KMS-11 (cell line): ENCODE measurements around the gene FRY.

ENCODE experiments used
- H2AFZ ChIP-seq: fragments of 200-600 bp; sonication (generic); 2 replicates; pipeline ENCODE4 v1.6.1; 2016; ENCODE audit warnings: antibody characterized with exemption, mixed run types, low read depth
- H3K27ac ChIP-seq: fragments of 200-600 bp; sonication (generic); 2 replicates; pipeline ENCODE4 v1.6.1; 2016; ENCODE audit warnings: mild to moderate bottlenecking, mixed run types
- H3K27me3 ChIP-seq: fragments of 200-600 bp; sonication (generic); 2 replicates; pipeline ENCODE4 v1.6.1; 2017; ENCODE audit warnings: mild to moderate bottlenecking, low read depth, mixed run types, moderate library complexity; ENCODE audit not compliant: insufficient read depth
- H3K36me3 ChIP-seq: fragments of 200-600 bp; sonication (generic); 2 replicates; pipeline ENCODE4 v1.6.1; 2017; ENCODE audit warnings: mild to moderate bottlenecking, mixed run types; ENCODE audit not compliant: insufficient read depth
- H3K4me1 ChIP-seq: fragments of 200-600 bp; sonication (generic); 2 replicates; pipeline ENCODE4 v1.6.1; 2016; ENCODE audit warnings: mild to moderate bottlenecking, low read depth, mixed run types; ENCODE audit not compliant: poor library complexity, severe bottlenecking
- H3K4me2 ChIP-seq: fragments of 200-600 bp; sonication (generic); 2 replicates; pipeline ENCODE4 v1.7.0; 2016; ENCODE audit warnings: mild to moderate bottlenecking, mixed run types
- H3K4me3 ChIP-seq: fragments of 200-600 bp; sonication (generic); IDR thresholded peaks from 2 replicates; pipeline ENCODE4 v1.6.1; 2017; ENCODE audit warnings: low read depth, low read length, mixed read lengths; ENCODE audit not compliant: insufficient read depth
- H3K79me2 ChIP-seq: fragments of 200-600 bp; sonication (generic); 2 replicates; pipeline ENCODE4 v1.6.1; 2016; ENCODE audit warnings: low read depth, mixed run types; ENCODE audit not compliant: insufficient read depth
- H3K9ac ChIP-seq: fragments of 200-600 bp; sonication (generic); 2 replicates; pipeline ENCODE4 v1.6.1; 2016; ENCODE audit warnings: mild to moderate bottlenecking, mixed run types
- H4K20me1 ChIP-seq: fragments of 200-600 bp; sonication (generic); 2 replicates; pipeline ENCODE4 v1.6.1; 2016; ENCODE audit warnings: mild to moderate bottlenecking, mixed run types; ENCODE audit not compliant: insufficient read depth
- TF ChIP-seq, protein P1 (sequence below): fragments of 200-600 bp; sonication (generic); conservative IDR thresholded peaks from 2 replicates; pipeline ENCODE4 v1.6.1; 2017; ENCODE audit warnings: low read depth, mild to moderate bottlenecking, antibody characterized with exemption, low read length, moderate library complexity, mixed read lengths

Gene FRY

DNA sequence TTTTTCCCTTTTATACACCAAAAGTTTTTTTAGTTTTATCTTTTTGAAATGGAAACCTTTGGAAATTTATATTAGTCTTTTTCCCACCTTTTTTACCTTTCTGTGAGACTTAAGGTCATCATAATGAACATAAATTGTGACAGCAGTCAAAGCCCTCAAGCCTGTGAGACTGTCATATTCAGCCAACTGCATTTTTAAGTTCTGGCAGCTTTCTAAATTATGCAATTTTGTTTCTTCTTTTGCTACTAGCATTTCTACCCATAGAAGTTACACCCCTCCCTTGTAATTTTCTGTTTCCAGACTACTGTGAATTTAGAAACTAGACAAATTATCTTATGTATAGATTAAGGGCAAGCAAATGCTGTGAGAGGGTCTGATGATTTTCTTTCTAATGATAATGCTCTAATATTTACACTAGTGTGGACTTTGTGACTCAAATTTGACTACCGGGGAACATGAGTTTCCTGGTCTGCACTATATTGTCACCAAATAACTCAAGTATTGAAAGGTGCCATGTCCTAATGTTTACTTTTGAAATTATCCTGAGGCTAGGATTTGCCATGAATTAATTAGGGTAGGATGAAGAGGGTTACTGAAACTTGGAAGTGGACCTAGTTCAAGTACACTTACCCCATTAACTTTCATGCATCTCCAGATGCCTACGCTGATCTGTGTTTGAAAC lies 43.7 kb downstream of the FRY start:
- Histone ChIP-seq H3K27ac (no peak overlapping the region), H3K36me3 (no peaks in the 10 kb centered on the region), H3K79me2 (no peaks in the 10 kb centered on the region), H3K4me2 (no peak overlapping the region), H2AFZ (no peak overlapping the region), H3K4me3 (no peak overlapping the region), H3K27me3 (no peaks in the 10 kb centered on the region), H4K20me1 (no peaks in the 10 kb centered on the region), H3K4me1 (no peaks in the 10 kb centered on the region), H3K9ac (no peak overlapping the region)
- TF ChIP-seq, protein P1, sequence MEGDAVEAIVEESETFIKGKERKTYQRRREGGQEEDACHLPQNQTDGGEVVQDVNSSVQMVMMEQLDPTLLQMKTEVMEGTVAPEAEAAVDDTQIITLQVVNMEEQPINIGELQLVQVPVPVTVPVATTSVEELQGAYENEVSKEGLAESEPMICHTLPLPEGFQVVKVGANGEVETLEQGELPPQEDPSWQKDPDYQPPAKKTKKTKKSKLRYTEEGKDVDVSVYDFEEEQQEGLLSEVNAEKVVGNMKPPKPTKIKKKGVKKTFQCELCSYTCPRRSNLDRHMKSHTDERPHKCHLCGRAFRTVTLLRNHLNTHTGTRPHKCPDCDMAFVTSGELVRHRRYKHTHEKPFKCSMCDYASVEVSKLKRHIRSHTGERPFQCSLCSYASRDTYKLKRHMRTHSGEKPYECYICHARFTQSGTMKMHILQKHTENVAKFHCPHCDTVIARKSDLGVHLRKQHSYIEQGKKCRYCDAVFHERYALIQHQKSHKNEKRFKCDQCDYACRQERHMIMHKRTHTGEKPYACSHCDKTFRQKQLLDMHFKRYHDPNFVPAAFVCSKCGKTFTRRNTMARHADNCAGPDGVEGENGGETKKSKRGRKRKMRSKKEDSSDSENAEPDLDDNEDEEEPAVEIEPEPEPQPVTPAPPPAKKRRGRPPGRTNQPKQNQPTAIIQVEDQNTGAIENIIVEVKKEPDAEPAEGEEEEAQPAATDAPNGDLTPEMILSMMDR = no peak

DNA sequence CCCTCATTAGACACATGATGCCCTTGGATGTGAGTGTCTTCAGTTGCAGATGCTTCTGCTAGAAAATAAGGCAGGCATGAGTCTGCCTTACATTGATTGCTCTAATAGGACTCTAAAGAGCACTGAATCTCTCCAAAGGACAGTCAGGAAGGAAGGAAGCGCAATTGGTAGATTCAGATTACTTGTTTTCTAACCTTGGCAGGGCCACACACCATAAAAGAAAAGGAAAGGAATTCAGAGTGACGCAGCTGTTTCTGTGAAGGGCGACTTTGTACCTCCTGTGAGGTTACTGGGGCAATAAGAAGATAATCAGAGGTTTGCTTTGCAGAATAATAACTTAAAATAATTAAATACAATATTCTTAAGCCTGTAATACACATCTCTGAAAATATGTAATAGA lies 48.0 kb downstream of the FRY start:
- no peak overlapping the region for H2AFZ ChIP-seq
- no peaks in the 10 kb centered on the region for H4K20me1 ChIP-seq
- H3K4me2 ChIP-seq = no peak overlapping the region
- H3K9ac ChIP-seq = no peak overlapping the region
- H3K36me3 ChIP-seq = no peaks in the 10 kb centered on the region
- no peak overlapping the region for H3K4me3 ChIP-seq
- H3K4me1 ChIP-seq = no peaks in the 10 kb centered on the region
- TF ChIP-seq, protein P1 = no peak
- H3K27me3 ChIP-seq = no peaks in the 10 kb centered on the region
- no peak overlapping the region for H3K27ac ChIP-seq
- H3K79me2 ChIP-seq = no peaks in the 10 kb centered on the region

DNA sequence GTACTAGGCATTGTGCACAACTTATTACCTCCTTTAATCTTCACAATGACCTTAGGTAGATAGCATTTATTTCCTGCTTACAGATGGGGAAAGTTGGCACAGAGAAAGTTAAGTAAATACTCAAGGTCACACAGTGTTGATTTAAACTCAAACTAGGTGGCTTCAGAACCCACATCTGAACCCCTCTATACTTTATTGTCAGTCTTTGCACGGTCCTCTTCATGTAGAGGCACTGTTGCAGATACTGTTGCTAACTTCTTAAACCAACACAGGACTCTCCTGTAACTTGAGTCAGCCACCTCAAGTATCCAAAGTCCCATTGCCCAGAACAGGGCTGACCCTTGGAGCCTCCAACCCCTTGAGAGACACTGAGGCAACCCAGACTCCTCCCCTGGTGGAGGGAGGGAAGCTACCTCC lies 48.8 kb downstream of the FRY start:
- H2AFZ ChIP-seq = no peak overlapping the region
- no peak overlapping the region for H3K9ac ChIP-seq
- no peaks in the 10 kb centered on the region for H3K79me2 ChIP-seq
- H3K27ac ChIP-seq = no peak overlapping the region
- H4K20me1 ChIP-seq = no peaks in the 10 kb centered on the region
- H3K27me3 ChIP-seq = no peaks in the 10 kb centered on the region
- H3K4me1 ChIP-seq = no peaks in the 10 kb centered on the region
- TF ChIP-seq, protein P1 = no peak
- no peak overlapping the region for H3K4me3 ChIP-seq
- no peak overlapping the region for H3K4me2 ChIP-seq
- no peaks in the 10 kb centered on the region for H3K36me3 ChIP-seq

DNA sequence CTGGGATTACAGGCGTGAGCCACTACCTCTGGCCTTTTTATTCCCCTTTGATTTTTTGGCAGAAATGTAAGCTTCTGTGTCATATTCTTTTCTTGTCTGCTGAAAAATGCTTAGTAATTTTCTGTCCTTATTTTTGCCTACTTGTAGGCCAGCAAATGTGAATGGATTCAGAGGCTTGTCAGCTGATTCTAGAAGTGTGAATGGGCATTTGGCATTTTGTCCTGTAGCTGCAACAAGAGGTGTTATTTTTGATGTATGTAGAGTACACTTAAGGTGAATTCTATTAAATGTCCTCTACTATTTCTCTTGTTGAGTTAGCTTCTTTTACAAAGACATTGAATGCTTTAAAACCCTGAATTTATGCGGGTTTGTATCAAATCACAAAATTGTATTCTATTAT lies 50.0 kb downstream of the FRY start:
- H3K9ac ChIP-seq = no peak overlapping the region

More for the DNA sequence above, 50.0 kb downstream of the FRY start:
- Histone ChIP-seq H3K27ac (no peak overlapping the region), H3K27me3 (no peaks in the 10 kb centered on the region), H2AFZ (no peak overlapping the region), H3K4me1 (no peaks in the 10 kb centered on the region), H4K20me1 (no peaks in the 10 kb centered on the region), H3K79me2 (no peaks in the 10 kb centered on the region), H3K4me2 (no peak overlapping the region), H3K36me3 (no peaks in the 10 kb centered on the region), H3K4me3 (no peak overlapping the region)
- TF ChIP-seq, protein P1 = no peak
